Stimulated activated CD4-positive, alpha-beta T cell treated with anti-CD3 and anti-CD28 coated beads, TNF-alpha, amount 100 ng/mL, for 4 hours (primary cell): ENCODE results near the gene RAB4A.
"Not testable (repeated sequence)": the region's sequence is repeated elsewhere in the genome, so short reads cannot be mapped to it uniquely, and the experiment has no call there.

ENCODE experiments used
- DNase-seq, 3 experiments: peaks; one replicate each; pipeline ENCODE4 v3.0.0-alpha.2; 2020; ENCODE audit warnings: low read depth in 3 of 3

Gene RAB4A

DNA sequence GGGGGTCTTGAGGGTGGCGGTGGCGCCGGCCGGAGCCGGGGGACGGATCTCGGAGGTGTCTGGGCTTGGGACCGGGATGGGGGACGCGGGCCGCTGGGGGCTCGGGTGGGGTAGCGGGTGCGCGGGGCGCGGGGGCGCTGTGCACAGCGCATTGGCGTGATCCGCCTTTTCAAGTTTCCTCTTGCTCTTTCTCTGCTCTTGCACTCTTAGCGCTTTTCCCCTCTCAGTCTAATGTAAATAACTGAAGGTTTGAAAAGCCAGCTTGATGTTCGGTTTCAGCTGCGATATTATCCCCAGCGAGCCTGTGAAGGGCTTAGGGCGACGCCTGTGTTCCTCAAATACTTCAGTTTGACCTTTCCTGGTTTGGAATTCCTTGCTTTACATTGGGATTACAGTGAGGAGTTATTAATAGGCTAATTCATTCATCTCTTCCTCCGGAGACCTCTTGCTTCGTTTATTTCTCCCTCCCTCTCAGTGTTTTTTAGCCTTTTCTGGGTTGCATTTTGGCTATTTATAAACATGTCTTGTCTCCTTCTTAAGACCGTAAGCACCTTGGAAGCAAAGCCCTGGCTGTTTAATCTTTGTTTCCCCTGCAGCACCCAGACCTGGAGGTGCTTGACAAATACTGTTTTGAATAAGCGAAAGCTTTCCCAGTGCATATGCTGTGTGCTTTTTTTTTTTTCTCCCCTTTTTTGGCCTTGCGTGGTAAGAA lies 693 bp downstream of the RAB4A start:
- DNase-seq = peak in 1 of 3 experiments; percentile 30

- no peak for DNase-seq
These were observed 1.6 kb downstream of the RAB4A start for GRCh38 chr1:229272164-229273158.

- DNase-seq = no peak
These were observed 2.8 kb downstream of the RAB4A start for GRCh38 chr1:229273507-229274232.

DNA sequence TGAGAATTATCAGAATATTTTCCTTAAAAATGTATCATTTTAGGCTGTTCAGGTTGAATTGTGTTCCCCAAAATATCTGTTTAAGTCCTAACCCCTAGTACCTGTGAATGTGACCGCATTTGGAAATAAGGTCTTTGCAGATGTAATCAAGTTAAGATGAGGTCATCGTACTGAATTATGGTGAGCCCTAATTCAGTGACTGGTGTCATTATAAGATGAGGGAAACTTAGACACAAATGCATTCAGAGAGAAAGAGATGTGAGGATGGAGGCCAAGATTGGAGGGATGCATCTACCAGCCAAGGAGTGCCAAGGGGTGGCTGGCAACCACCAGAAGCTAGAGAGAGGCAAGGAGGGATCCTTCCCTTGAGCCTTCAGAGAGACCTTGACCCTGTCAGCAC lies 4.1 kb downstream of the RAB4A start:
- DNase-seq = no peak

DNA sequence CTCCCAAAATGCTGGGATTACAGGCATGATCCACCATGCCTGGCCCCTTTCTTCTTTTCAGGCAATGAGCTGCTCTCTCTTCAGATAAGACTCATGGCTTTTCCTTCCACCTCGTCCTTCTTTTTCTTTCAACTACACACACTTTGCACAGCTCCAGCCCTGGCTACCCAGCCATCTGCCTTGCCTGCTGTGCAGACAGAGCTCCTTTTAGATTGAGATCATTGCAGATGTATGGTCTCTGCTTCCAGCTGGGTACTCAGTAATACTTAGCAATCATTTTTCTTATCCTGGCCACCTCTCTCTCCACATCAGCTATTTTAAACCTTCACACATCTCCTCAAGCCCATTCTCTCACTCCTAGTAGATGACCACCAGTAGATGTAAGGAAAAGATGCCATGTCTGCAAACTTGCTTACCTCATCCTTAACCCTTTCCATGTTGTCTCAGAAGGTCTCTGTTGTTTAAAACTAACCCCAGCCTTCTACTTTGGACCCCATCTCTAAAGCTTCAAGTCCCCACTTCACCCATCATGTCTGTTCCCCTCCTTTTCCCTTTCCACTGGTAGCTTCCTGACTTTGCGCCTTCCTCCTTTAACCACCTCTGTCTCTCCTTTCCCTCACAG lies 7.3 kb downstream of the RAB4A start:
- DNase-seq = no peak

GRCh38 chr1:229279242-229279641 lies 8.3 kb downstream of the RAB4A start:
- DNase-seq = no peak

- no peak for DNase-seq
These were observed 9.3 kb downstream of the RAB4A start for GRCh38 chr1:229280037-229280828.

DNA sequence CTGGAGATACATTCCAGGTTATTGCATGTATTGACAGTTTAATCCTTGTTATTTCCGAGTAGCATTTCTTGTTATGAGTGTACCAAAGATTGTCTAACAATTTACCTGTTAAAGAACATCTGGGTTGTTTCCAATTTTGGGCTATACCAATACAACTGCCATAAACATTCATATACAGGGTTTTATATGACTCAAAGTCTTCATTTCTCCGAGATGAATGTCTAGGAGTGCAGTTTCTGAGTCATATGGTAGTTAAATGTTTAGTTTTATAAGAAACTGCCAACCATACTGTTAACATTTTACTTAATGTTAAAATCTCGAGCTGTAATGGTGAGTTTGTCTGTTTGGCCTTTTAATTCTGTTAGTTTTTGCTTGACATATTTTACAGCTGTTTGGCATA lies 10.0 kb downstream of the RAB4A start:
- no peak for DNase-seq

DNA sequence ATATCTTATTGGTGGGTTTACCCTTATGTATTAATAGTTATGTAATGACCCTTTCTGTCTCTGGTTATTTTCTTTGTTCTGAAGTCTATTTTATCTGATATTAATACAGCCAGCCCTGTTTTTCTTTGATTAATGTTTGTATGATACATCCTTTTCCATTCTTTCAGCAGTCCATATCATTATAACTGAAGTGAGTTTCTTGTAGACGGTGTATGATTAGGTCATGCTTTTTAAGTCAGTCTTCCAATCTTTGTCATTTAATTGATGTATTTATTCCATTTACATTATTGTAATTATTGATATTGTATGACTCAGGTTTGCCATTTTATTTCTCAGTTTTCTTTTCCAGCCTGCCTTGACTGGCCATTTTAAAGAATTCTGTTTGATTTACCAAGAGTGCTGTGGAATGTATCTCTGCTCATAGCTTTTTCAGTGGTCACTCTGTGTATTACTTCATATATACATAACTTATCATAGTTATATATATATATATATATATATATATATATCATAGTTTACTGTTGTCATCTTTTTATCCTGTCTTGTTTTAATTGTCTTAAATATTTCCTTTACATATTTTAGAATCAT lies 10.5 kb downstream of the RAB4A start:
- no peak for DNase-seq

DNA sequence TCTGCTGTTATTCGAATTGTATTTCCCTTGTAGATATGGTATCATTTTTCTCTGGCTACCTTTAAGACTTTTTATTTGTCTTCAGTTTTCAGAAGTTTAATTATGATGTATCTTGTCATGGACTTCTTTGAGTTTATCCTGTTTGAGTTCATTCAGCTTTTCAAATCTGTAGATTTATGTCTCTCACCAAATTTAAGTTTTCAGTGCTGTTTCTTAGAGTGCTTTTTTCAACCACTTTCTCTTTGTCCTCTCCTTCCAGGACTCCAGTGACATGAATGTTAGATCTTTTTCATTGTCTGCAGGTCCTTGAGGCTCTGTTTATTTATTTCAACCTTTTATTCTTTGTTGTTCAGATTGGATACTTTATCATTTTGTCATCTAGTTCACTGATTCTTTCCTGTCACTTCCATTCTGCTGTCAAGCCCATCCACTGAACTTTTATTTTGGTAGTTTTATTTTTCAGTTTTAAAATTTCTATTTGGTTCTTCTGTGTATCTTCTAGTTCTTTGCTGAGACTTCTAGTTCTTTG lies 11.4 kb downstream of the RAB4A start:
- DNase-seq = no peak

GRCh38 chr1:229283183-229283611 lies 12.3 kb downstream of the RAB4A start:
- no peak for DNase-seq

DNA sequence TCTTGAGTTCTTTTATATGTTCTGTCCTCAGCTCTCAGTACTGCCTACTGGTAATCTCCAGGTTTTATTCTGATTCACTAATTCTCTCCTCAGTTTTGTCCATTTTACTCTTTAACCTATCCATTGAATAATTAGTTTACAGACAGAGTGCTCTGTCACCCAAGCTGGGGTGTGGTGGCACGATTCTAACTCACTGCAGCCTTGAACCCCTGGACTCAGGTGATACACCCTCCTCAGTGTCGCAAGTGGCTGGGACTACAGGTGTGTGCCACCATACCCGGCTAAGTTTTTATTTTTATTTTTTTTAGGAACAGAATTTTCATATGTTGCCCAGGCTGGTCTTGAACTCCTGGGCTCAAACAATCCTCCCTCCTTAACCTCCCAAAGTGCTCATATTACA lies 14.0 kb downstream of the RAB4A start:
- DNase-seq = no peak

GRCh38 chr1:229285440-229285839 lies 14.5 kb downstream of the RAB4A start:
- no peak for DNase-seq

DNA sequence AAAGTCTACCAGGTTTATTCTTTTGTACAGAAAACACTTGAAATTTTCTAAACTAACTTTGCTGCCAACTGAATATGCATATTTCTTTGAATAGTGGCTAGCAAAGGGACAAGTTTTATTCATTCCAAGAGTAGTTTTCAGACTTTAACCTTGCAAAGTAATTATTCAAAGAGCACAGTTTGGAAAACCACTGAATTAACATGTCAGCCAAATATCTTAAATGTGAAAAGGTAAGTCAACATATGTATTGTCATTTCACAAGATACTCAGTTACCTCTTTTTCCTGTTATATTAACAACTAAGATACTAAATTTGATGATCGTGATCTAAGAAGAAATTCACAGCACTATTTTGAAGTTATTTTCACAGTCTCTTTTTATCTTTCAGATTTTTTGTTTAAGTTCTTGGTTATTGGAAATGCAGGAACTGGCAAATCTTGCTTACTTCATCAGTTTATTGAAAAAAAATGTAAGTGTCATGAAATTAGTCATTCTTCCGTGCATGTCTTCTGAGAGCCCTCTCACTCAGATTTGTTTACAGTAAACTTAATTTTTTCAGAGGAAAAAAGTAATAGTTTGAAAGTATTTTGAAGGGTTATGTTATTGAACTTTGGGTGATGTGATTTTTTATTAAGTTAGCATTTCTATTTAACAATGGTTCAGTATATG lies 15.3 kb downstream of the RAB4A start:
- DNase-seq = no peak

GRCh38 chr1:229287267-229287666 lies 16.4 kb downstream of the RAB4A start:
- DNase-seq = no peak

GRCh38 chr1:229288516-229288915 lies 17.6 kb downstream of the RAB4A start:
- DNase-seq = no peak

DNA sequence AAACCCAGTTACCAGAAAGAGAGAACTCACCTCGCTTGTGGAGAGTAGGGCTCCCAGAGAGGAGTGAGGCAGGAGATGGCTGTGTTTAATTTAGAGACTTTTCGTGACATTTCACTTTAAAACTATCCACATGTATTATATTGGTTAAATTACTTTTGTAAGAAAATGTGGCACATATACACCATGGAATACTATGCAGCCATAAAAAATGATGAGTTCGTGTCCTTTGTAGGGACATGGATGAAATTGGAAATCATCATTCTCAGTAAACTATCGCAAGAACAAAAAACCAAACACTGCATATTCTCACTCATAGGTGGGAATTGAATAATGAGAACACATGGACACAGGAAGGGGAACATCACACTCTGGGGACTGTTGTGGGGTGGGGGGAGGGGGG lies 20.8 kb downstream of the RAB4A start:
- not testable (repeated sequence) for DNase-seq

- no peak for DNase-seq
These were observed 22.8 kb downstream of the RAB4A start for GRCh38 chr1:229293528-229294204.

DNA sequence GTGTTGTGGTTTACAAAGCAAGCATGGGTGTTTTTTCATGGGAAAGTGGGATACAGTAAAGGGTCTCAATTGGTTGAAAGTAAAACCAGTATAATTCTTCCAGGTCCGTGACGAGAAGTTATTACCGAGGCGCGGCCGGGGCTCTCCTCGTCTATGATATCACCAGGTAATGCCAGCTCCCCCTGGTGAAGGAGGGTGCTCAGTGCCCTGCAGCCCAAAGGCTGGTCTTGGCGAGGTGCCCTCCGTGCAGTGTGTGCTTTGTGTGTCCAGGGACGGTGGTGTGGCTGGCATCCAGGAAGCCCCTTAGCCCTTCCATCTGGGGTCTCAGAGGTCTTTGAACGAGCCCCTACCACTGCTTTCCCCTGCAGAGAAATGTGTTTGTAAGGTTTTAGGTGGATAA lies 24.8 kb downstream of the RAB4A start:
- no peak for DNase-seq
